ENCODE results near the gene CCDC9B.

- TF ChIP-seq CTCF (IDR thresholded peaks at IDR 0.05) (no peak), HMGA2 (CRISPR knock-in tag; IDR thresholded peaks at IDR 0.05) (no peak), ZNF423 (CRISPR knock-in tag; IDR thresholded peaks at IDR 0.05) (no peak)
These were observed 15.6 kb downstream of the CCDC9B start for GRCh38 chr15:40325188-40325587.

Data from WTC11 (cell line).